Measurements from ENCODE around the gene SPIRE1.

- no peak for TF ChIP-seq POLR2A (IDR thresholded peaks at IDR 0.05)
- TF ChIP-seq, protein P1, sequence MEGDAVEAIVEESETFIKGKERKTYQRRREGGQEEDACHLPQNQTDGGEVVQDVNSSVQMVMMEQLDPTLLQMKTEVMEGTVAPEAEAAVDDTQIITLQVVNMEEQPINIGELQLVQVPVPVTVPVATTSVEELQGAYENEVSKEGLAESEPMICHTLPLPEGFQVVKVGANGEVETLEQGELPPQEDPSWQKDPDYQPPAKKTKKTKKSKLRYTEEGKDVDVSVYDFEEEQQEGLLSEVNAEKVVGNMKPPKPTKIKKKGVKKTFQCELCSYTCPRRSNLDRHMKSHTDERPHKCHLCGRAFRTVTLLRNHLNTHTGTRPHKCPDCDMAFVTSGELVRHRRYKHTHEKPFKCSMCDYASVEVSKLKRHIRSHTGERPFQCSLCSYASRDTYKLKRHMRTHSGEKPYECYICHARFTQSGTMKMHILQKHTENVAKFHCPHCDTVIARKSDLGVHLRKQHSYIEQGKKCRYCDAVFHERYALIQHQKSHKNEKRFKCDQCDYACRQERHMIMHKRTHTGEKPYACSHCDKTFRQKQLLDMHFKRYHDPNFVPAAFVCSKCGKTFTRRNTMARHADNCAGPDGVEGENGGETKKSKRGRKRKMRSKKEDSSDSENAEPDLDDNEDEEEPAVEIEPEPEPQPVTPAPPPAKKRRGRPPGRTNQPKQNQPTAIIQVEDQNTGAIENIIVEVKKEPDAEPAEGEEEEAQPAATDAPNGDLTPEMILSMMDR (IDR thresholded peaks at IDR 0.05), result no peak
Observed at GRCh38 chr18:12401881-12402280, 256.0 kb downstream of the SPIRE1 start.
